SK-N-SH treated with all-trans-retinoic acid at 6 μM for 48 hours (cell line): ENCODE measurements around the gene SMTN.

Experiments used
- GLIS3 ChIP-seq: fragments of 250-450 bp; sonication (Bioruptor Pico); IDR thresholded peaks from 2 replicates; pipeline ENCODE4 v1.5.0; 2020; ENCODE audit warnings: mild to moderate bottlenecking, moderate library complexity
- TOX ChIP-seq: fragments of 250-450 bp; sonication (Bioruptor Pico); IDR thresholded peaks from 2 replicates; pipeline ENCODE4 v1.8.0; 2021; ENCODE audit warnings: mild to moderate bottlenecking, moderate library complexity, borderline replicate concordance

- TF ChIP-seq GLIS3 (CRISPR knock-in tag) (no peak), TOX (CRISPR knock-in tag) (no peak)
These were observed 16.7 kb upstream of the SMTN start for GRCh38 chr22:31064369-31064768.
